Measurements from ENCODE around the gene CIDEC. TPM values are rescaled to one million over a fixed set of nuclear protein-coding genes. Genes with fewer than 3 reads are reported as not detected.
"Not testable (repeated sequence)": the region's sequence is repeated elsewhere in the genome, so short reads cannot be mapped to it uniquely, and the experiment has no call there.

The CIDEC gene
- total RNA-seq, 4 donors from 2014 or later, result 12.5 to 34.7 (median 26.1) TPM

GRCh38 chr3:9861201-9861600, 18.9 kb downstream of the CIDEC start:
- DNase-seq (ENCODE audit: low spot score in 2 of 2), result no peak
- no peak overlapping the region for H3K27ac ChIP-seq
- WGBS, result 93% methylated on average over 4 of the region's 4 CpGs
- peaks cover 30% of the 10 kb centered on the region for H3K4me1 ChIP-seq
- H3K4me3 ChIP-seq, result no peak overlapping the region
- no peaks in the 10 kb centered on the region for H3K36me3 ChIP-seq
- no peak for TF ChIP-seq CTCF (IDR thresholded peaks at IDR 0.05)
- no peak for TF ChIP-seq POLR2AphosphoS5 (IDR thresholded peaks at IDR 0.05)
- no peak for TF ChIP-seq EP300 (IDR thresholded peaks at IDR 0.05)
- no peak for TF ChIP-seq POLR2A (IDR thresholded peaks at IDR 0.05)
- H3K27me3 ChIP-seq, result no peaks in the 10 kb centered on the region
- no peaks in the 10 kb centered on the region for H3K9me3 ChIP-seq

DNA sequence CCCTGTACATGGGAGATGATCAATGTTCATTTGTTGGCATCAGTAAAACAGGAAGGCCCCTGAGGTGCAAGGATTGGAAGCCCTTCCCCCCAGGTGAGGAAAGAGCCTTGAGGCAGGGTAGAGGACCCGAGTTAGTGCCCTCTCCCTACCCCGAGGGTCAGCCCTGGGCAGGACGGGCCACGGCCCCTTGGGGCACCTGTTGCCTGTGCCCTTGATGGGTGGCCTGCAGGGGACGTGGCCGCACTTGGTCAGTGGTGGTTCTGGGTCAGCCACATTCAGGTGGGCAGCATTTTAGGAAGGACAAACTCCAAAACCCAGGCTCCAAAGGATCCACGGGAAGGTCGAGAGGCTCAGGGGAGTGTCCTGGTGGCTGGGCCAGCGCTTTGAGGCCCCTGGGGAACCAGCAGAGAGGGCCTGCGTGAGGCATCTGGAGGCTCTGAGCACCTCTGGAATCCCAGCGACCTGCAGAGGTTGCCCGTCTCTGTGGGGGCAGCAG, 20.5 kb downstream of the CIDEC start:
- peaks cover 22% of the 10 kb centered on the region for H3K4me1 ChIP-seq
- DNase-seq (ENCODE audit: low spot score in 2 of 2), result no peak
- H3K9me3 ChIP-seq, result no peaks in the 10 kb centered on the region
- no peaks in the 10 kb centered on the region for H3K36me3 ChIP-seq
- WGBS, result no CpG with 5 or more reads among the region's 12 CpGs
- no peak overlapping the region for H3K4me3 ChIP-seq
- no peak overlapping the region for H3K27ac ChIP-seq
- no peak for TF ChIP-seq EP300 (IDR thresholded peaks at IDR 0.05)
- TF ChIP-seq POLR2A (IDR thresholded peaks at IDR 0.05), result no peak
- no peak for TF ChIP-seq POLR2AphosphoS5 (IDR thresholded peaks at IDR 0.05)
- no peak for TF ChIP-seq CTCF (IDR thresholded peaks at IDR 0.05)
- no peaks in the 10 kb centered on the region for H3K27me3 ChIP-seq

DNA sequence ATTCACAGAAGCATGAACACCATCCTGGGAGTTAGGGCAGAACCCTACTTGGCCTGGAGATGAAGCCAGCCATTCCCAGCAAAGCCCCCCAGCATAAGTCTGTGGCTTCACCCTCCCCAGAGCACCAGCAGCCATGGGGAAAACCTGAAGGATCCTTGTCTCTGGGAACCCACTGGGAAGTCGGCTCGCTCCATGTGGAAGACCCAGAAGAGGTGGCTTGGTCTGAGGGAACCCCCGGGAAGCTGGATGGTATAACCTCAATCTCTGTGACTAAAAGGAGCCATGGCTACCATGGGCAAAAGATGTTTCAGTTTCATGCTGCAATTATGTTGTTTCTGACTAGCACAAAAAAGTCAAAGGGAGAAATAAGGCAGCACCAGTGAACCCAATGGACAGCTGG, 24.5 kb downstream of the CIDEC start:
- DNase-seq (ENCODE audit: low spot score in 2 of 2), result no peak
- WGBS, result 100% methylated on average over 3 of the region's 3 CpGs
- no peaks in the 10 kb centered on the region for H3K27me3 ChIP-seq

GRCh38 chr3:9854291-9854940, 25.6 kb downstream of the CIDEC start:
- H3K4me3 ChIP-seq; H3K27ac ChIP-seq; DNase-seq (ENCODE audit: low spot score in 2 of 2); H3K36me3 ChIP-seq; H3K9me3 ChIP-seq; H3K27me3 ChIP-seq: not testable (repeated sequence)
- peaks cover 21% of the 10 kb centered on the region for H3K4me1 ChIP-seq
- WGBS, result 78% methylated on average over 11 of the region's 11 CpGs

More for the DNA sequence above, 24.5 kb downstream of the CIDEC start:
- peaks cover 21% of the 10 kb centered on the region for H3K4me1 ChIP-seq
- H3K27ac ChIP-seq, result no peak overlapping the region
- TF ChIP-seq POLR2AphosphoS5 (IDR thresholded peaks at IDR 0.05) (no peak), CTCF (IDR thresholded peaks at IDR 0.05) (no peak), POLR2A (IDR thresholded peaks at IDR 0.05) (no peak), EP300 (IDR thresholded peaks at IDR 0.05) (no peak)
- no peaks in the 10 kb centered on the region for H3K36me3 ChIP-seq
- no peak overlapping the region for H3K4me3 ChIP-seq
- H3K9me3 ChIP-seq, result no peaks in the 10 kb centered on the region

GRCh38 chr3:9852528-9852927, 27.5 kb downstream of the CIDEC start:
- no peak overlapping the region for H3K27ac ChIP-seq
- peaks cover 25% of the 10 kb centered on the region for H3K4me1 ChIP-seq
- H3K36me3 ChIP-seq, result no peaks in the 10 kb centered on the region
- TF ChIP-seq POLR2AphosphoS5 (IDR thresholded peaks at IDR 0.05) (no peak), EP300 (IDR thresholded peaks at IDR 0.05) (no peak), POLR2A (IDR thresholded peaks at IDR 0.05) (no peak), CTCF (IDR thresholded peaks at IDR 0.05) (no peak)
- no peak for DNase-seq (ENCODE audit: low spot score in 2 of 2)
- no peaks in the 10 kb centered on the region for H3K27me3 ChIP-seq
- WGBS, result 100% methylated on average over 6 of the region's 6 CpGs
- H3K4me3 ChIP-seq, result no peak overlapping the region
- H3K9me3 ChIP-seq, result no peaks in the 10 kb centered on the region

- H3K4me1 ChIP-seq, result peaks cover 25% of the 10 kb centered on the region
- H3K9me3 ChIP-seq; DNase-seq (ENCODE audit: low spot score in 2 of 2); H3K4me3 ChIP-seq; H3K27me3 ChIP-seq; H3K36me3 ChIP-seq: not testable (repeated sequence)
- 37% methylated on average over 6 of the region's 6 CpGs for WGBS
- peak overlapping the region; percentile 18 for H3K27ac ChIP-seq
These were observed 28.1 kb downstream of the CIDEC start for GRCh38 chr3:9851926-9852325.

DNA sequence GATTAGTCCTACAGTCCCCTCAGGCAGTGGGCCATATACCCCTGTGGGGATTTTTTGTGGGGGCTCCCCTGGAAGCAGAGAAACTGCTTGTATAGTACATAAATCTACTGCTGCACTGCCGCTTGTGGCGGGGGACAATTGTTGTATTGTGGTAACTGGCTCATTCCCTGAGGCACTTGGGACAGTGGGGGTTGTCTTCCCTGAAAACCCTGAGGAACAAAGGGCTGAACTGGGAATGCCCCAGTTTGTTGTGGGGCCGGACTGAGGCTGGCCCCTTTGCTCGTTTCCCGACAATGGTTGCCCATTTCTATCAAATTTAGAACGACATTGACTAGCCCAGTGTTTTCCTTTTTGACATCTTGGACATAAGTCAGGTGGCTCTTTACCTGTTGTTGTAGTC, 28.7 kb downstream of the CIDEC start:
- H3K36me3 ChIP-seq; H3K4me3 ChIP-seq; H3K9me3 ChIP-seq; H3K27me3 ChIP-seq; DNase-seq (ENCODE audit: low spot score in 2 of 2): not testable (repeated sequence)
- H3K4me1 ChIP-seq, result peaks cover 25% of the 10 kb centered on the region
- 77% methylated on average over 6 of the region's 6 CpGs for WGBS
- peak overlapping the region; percentile 18 for H3K27ac ChIP-seq
